A549 (cell line): ENCODE data around the gene PRKCE.

Source experiments
- CBX2 ChIP-seq: fragments of 200-600 bp; sonication (generic); IDR thresholded peaks from 2 replicates; pipeline ENCODE4 v1.6.1; 2016; ENCODE audit warnings: low read depth, mild to moderate bottlenecking, borderline replicate concordance
- CEBPB ChIP-seq, 2 experiments: fragments of >200 bp in 1 of 2; sonication (Bioruptor Twin) in 1 of 2; formaldehyde crosslinking in 1 of 2; IDR thresholded peaks; 2 replicates each; pipeline ENCODE4 v1.6.1; 2012 to 2016
- CHD2 ChIP-seq: fragments of 150-350 bp; IDR thresholded peaks from 2 replicates; pipeline ENCODE4 v1.6.1; 2014; ENCODE audit warnings: low read length; ENCODE audit not compliant: partially characterized antibody
- EHMT2 ChIP-seq: fragments of 200-600 bp; sonication (generic); IDR thresholded peaks from 2 replicates; pipeline ENCODE4 v1.6.1; 2016; ENCODE audit warnings: antibody characterized with exemption, low read depth, mild to moderate bottlenecking, moderate library complexity
- EP300 ChIP-seq, 2 experiments: fragments of >200 bp; sonication (Bioruptor Twin); formaldehyde crosslinking; IDR thresholded peaks; 2 replicates in 1 of 2; 3 replicates in 1 of 2; pipeline ENCODE4 v1.6.1; 2016 to 2017
- JUN ChIP-seq, 2 experiments: fragments of >200 bp; sonication (Bioruptor Twin); formaldehyde crosslinking; IDR thresholded peaks; 2 replicates in 1 of 2; 3 replicates in 1 of 2; pipeline ENCODE4 v1.6.1; 2016 to 2017
- RCOR1 ChIP-seq: fragments of 150-350 bp; IDR thresholded peaks from 2 replicates; pipeline ENCODE4 v1.6.1; 2014; ENCODE audit warnings: antibody characterized with exemption, low read length, low read depth
- RNF2 ChIP-seq: fragments of 200-600 bp; sonication (generic); IDR thresholded peaks from 2 replicates; pipeline ENCODE4 v1.6.1; 2016; ENCODE audit warnings: low read depth, mild to moderate bottlenecking, antibody characterized with exemption, moderate library complexity, borderline replicate concordance
- SREBF2 ChIP-seq: fragments of 450-650 bp; IDR thresholded peaks from 2 replicates; pipeline ENCODE4 v1.6.1; 2014; ENCODE audit warnings: mild to moderate bottlenecking, moderate library complexity
- TF ChIP-seq, protein P1 (sequence below): fragments of >200 bp; sonication (Bioruptor Twin); formaldehyde crosslinking; IDR thresholded peaks from 3 replicates; pipeline ENCODE4 v1.5.1; 2016
- TF ChIP-seq, protein P2 (sequence below): IDR thresholded peaks from 2 replicates; pipeline ENCODE4 v1.6.1; 2012; ENCODE audit warnings: low read depth, borderline replicate concordance
- TF ChIP-seq, protein P3 (sequence below): fragments of 150-350 bp; IDR thresholded peaks from 2 replicates; pipeline ENCODE4 v1.6.1; 2014; ENCODE audit warnings: low read depth, mild to moderate bottlenecking, low read length

DNA sequence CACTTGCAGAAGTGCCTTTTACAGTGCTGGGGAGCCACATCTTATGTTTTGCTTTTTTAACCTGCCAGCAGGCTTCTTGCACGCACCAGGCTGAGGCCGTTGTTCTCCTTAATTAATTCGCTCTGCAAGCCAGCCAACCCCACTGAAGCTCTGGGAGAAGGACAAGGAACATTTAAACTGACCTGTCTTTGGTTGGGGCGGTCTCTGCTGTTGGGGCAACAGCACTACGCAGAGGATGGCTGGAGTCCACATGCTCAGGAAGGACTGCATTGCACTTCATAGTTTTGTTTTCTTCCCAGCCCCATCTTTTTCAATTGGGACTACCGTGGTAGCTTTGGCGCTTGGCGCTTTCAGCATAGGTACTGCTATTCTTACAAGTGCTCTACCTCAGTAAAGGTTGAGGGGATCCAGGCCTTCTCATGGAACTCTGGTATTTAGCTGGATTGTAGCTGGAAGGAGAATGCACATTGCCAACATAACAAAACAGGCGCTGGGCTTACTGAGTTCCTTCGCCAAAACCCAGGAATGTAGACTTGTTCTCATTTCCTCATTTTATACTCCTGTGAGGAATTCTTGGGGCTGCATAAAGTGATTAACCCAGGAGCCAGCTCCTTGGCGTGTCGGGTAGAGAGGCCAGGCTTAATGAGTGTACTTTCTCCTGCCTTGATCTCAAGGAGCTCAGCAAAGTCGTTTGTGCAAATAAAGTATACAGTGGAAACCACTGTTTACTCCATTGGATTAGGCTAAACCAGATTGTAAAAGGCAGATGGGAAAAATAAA is 146.2 kb downstream of the PRKCE start:
- TF ChIP-seq CHD2, result no peak
- TF ChIP-seq, protein P1, sequence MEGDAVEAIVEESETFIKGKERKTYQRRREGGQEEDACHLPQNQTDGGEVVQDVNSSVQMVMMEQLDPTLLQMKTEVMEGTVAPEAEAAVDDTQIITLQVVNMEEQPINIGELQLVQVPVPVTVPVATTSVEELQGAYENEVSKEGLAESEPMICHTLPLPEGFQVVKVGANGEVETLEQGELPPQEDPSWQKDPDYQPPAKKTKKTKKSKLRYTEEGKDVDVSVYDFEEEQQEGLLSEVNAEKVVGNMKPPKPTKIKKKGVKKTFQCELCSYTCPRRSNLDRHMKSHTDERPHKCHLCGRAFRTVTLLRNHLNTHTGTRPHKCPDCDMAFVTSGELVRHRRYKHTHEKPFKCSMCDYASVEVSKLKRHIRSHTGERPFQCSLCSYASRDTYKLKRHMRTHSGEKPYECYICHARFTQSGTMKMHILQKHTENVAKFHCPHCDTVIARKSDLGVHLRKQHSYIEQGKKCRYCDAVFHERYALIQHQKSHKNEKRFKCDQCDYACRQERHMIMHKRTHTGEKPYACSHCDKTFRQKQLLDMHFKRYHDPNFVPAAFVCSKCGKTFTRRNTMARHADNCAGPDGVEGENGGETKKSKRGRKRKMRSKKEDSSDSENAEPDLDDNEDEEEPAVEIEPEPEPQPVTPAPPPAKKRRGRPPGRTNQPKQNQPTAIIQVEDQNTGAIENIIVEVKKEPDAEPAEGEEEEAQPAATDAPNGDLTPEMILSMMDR, result no peak
- TF ChIP-seq RCOR1, result no peak
- TF ChIP-seq SREBF2, result no peak
- TF ChIP-seq, protein P2, sequence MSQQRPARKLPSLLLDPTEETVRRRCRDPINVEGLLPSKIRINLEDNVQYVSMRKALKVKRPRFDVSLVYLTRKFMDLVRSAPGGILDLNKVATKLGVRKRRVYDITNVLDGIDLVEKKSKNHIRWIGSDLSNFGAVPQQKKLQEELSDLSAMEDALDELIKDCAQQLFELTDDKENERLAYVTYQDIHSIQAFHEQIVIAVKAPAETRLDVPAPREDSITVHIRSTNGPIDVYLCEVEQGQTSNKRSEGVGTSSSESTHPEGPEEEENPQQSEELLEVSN, result no peak
- TF ChIP-seq CBX2, result no peak
- TF ChIP-seq, protein P3, sequence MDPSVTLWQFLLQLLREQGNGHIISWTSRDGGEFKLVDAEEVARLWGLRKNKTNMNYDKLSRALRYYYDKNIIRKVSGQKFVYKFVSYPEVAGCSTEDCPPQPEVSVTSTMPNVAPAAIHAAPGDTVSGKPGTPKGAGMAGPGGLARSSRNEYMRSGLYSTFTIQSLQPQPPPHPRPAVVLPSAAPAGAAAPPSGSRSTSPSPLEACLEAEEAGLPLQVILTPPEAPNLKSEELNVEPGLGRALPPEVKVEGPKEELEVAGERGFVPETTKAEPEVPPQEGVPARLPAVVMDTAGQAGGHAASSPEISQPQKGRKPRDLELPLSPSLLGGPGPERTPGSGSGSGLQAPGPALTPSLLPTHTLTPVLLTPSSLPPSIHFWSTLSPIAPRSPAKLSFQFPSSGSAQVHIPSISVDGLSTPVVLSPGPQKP, result no peak
- no peak for TF ChIP-seq EHMT2
- no peak for TF ChIP-seq CEBPB (IDR thresholded peaks at IDR 0.05)
- TF ChIP-seq RNF2, result no peak
- no peak for TF ChIP-seq EP300 (IDR thresholded peaks at IDR 0.05)
- TF ChIP-seq JUN (IDR thresholded peaks at IDR 0.05), result no peak
